ENCODE data around the gene ZFPM1. TPM values are rescaled to one million over a fixed set of nuclear protein-coding genes. Genes with fewer than 3 reads are reported as not detected.

Gene ZFPM1
- total RNA-seq, 1 experiment from 2014 or later = 3.9 TPM

DNA sequence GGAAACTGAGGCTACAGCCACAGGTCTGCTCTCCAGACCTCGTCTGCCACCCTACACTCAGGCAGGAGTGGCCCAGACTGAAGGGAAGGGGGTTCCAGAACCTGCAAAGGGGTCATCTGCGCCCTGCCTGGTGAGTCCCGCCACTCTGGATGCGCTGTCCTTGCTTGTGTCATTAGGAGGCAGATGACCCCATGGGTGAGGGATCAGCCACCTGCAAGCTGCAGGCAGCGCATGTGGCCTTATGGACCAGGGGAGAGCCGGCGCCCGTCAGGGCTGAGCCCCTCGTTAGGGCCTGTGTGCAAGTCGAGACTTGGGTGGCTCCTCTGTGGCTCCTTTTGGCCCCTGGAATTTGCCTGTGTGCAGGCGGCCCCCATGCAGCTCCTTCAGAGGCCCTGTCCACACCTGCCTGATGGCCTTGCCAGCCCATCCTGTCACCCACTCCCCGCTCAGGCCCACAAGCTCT is 5.7 kb downstream of the ZFPM1 start:
- no peaks in the 10 kb centered on the region for H3K9me3 ChIP-seq (ENCODE audit: control insufficient read depth, insufficient read depth, low read depth, low read length)
- in situ Hi-C loops (cut with HindIII; ENCODE audit: low pct_unique_long_range_greater_than_20kb, low sequenced_read_pairs) (no loop called here), intact Hi-C loops (cut with micrococcal nuclease; ENCODE audit: unreplicated experiment) (no loop called here)
- no TSS peak for BruUV-seq (replicated peaks)
- DNase-seq (ENCODE audit: low read depth, low spot score) = no peak
- TF ChIP-seq, protein P1, sequence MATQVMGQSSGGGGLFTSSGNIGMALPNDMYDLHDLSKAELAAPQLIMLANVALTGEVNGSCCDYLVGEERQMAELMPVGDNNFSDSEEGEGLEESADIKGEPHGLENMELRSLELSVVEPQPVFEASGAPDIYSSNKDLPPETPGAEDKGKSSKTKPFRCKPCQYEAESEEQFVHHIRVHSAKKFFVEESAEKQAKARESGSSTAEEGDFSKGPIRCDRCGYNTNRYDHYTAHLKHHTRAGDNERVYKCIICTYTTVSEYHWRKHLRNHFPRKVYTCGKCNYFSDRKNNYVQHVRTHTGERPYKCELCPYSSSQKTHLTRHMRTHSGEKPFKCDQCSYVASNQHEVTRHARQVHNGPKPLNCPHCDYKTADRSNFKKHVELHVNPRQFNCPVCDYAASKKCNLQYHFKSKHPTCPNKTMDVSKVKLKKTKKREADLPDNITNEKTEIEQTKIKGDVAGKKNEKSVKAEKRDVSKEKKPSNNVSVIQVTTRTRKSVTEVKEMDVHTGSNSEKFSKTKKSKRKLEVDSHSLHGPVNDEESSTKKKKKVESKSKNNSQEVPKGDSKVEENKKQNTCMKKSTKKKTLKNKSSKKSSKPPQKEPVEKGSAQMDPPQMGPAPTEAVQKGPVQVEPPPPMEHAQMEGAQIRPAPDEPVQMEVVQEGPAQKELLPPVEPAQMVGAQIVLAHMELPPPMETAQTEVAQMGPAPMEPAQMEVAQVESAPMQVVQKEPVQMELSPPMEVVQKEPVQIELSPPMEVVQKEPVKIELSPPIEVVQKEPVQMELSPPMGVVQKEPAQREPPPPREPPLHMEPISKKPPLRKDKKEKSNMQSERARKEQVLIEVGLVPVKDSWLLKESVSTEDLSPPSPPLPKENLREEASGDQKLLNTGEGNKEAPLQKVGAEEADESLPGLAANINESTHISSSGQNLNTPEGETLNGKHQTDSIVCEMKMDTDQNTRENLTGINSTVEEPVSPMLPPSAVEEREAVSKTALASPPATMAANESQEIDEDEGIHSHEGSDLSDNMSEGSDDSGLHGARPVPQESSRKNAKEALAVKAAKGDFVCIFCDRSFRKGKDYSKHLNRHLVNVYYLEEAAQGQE (IDR thresholded peaks at IDR 0.05; ENCODE audit: insufficient read depth in 1 of 2, low read depth in 2 of 2, low read length in 1 of 2) = no peak
- TF ChIP-seq POLR2AphosphoS5 (IDR thresholded peaks at IDR 0.05; ENCODE audit: low read depth, low read length) (no peak), TCF7L2 (IDR thresholded peaks at IDR 0.05; ENCODE audit: low read depth, low read length) (no peak), SIN3A (IDR thresholded peaks at IDR 0.05; ENCODE audit: borderline replicate concordance, insufficient read depth, low read depth, low read length) (no peak)
- TF ChIP-seq, protein P2, sequence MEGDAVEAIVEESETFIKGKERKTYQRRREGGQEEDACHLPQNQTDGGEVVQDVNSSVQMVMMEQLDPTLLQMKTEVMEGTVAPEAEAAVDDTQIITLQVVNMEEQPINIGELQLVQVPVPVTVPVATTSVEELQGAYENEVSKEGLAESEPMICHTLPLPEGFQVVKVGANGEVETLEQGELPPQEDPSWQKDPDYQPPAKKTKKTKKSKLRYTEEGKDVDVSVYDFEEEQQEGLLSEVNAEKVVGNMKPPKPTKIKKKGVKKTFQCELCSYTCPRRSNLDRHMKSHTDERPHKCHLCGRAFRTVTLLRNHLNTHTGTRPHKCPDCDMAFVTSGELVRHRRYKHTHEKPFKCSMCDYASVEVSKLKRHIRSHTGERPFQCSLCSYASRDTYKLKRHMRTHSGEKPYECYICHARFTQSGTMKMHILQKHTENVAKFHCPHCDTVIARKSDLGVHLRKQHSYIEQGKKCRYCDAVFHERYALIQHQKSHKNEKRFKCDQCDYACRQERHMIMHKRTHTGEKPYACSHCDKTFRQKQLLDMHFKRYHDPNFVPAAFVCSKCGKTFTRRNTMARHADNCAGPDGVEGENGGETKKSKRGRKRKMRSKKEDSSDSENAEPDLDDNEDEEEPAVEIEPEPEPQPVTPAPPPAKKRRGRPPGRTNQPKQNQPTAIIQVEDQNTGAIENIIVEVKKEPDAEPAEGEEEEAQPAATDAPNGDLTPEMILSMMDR (IDR thresholded peaks at IDR 0.05) = no peak
- no peak overlapping the region for H3K27ac ChIP-seq (ENCODE audit: low read length)
- no peak for ATAC-seq
- peaks cover 20% of the 10 kb centered on the region for H3K4me1 ChIP-seq (ENCODE audit: control insufficient read depth, insufficient read depth, low read length)
- no peak overlapping the region for H3K4me3 ChIP-seq (ENCODE audit: low read depth in 2 of 2, low read length in 2 of 2)
- POLR2A ChIA-PET = no interaction called here
- no peaks in the 10 kb centered on the region for H3K27me3 ChIP-seq (ENCODE audit: control insufficient read depth, insufficient read depth, low read length)
- CTCF ChIA-PET = no interaction called here
- no peaks in the 10 kb centered on the region; the same call in 1 of the 2 replicates for H3K36me3 ChIP-seq (ENCODE audit: control insufficient read depth, insufficient read depth, low read length)

DNA sequence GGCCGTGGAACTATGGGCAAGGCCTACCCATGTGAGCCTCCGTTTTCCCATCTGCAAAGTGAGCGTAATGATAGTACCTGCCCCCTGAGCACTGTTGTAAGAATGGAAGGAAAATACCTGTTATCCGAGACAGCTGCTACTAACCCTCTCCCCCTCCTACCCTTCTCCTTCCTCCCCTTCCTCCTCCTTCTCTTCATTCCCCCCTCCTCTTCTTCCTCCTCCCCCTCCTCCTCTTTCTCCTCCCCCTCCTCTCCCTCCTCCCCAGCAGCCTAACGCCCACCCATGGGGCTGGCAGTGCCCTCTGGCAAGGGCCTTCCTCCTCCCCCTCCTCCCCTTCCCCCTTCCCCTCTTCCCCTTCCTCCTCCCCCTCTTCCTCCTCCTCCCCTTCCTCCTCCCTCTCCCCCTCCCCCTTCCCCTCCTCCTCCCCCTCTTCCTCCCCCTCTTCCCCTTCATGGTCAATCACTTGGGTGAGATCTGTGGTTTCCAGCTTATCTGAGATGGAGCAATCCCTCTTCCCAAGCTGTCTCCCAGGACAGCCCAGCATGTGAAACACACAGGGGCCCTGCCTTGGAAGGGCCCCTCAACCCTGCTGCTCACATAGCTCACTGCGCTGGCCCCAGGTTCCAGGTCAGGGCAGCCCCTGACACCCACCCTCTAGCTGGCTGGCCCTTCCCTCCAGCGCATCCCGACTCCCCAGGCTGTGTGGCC is 6.4 kb downstream of the ZFPM1 start:
- TF ChIP-seq, protein P2 (IDR thresholded peaks at IDR 0.05) = no peak
- no peak for TF ChIP-seq POLR2AphosphoS5 (IDR thresholded peaks at IDR 0.05; ENCODE audit: low read depth, low read length)
- no peak for TF ChIP-seq SIN3A (IDR thresholded peaks at IDR 0.05; ENCODE audit: borderline replicate concordance, insufficient read depth, low read depth, low read length)
- TF ChIP-seq, protein P1 (IDR thresholded peaks at IDR 0.05; ENCODE audit: insufficient read depth in 1 of 2, low read depth in 2 of 2, low read length in 1 of 2) = no peak
- TF ChIP-seq TCF7L2 (IDR thresholded peaks at IDR 0.05; ENCODE audit: low read depth, low read length) = no peak
- DNase-seq (ENCODE audit: low read depth, low spot score) (no peak), ATAC-seq (no peak)
- no peak overlapping the region for H3K4me3 ChIP-seq (ENCODE audit: low read depth in 2 of 2, low read length in 2 of 2)
- CTCF ChIA-PET = interaction anchor here (0.7 kb wide), 1 partner anchor 22 kb away, joined by 10 read pairs; no protein-coding TSS in a partner anchor
- H3K9me3 ChIP-seq (ENCODE audit: control insufficient read depth, insufficient read depth, low read depth, low read length) = no peaks in the 10 kb centered on the region
- intact Hi-C loops (cut with micrococcal nuclease; ENCODE audit: unreplicated experiment) = no loop called here
- H3K36me3 ChIP-seq (ENCODE audit: control insufficient read depth, insufficient read depth, low read length) = no peaks in the 10 kb centered on the region; the same call in 1 of the 2 replicates
- no TSS peak for BruUV-seq (replicated peaks)
- no peaks in the 10 kb centered on the region for H3K27me3 ChIP-seq (ENCODE audit: control insufficient read depth, insufficient read depth, low read length)
- H3K27ac ChIP-seq (ENCODE audit: low read length) = no peak overlapping the region
- peaks cover 20% of the 10 kb centered on the region for H3K4me1 ChIP-seq (ENCODE audit: control insufficient read depth, insufficient read depth, low read length)
- POLR2A ChIA-PET = no interaction called here
- in situ Hi-C loops (cut with HindIII; ENCODE audit: low pct_unique_long_range_greater_than_20kb, low sequenced_read_pairs) = no loop called here

Data from Panc1 (cell line).